NCI-H1105 treated with DMSO at 0.1 percent for 48 hours (cell line): ENCODE measurements around the gene CLEC9A.

ENCODE experiments used
- DNase-seq: peaks from one replicate; lab custom pipeline; 2025; lab: John Stamatoyannopoulos, UW

Gene CLEC9A

GRCh38 chr12:10111451-10111850 is 81.0 kb downstream of the CLEC9A start:
- no peak for DNase-seq

- DNase-seq = no peak
These were observed 82.6 kb downstream of the CLEC9A start for GRCh38 chr12:10113075-10113474.

- no peak for DNase-seq
These were observed 83.4 kb downstream of the CLEC9A start for GRCh38 chr12:10113920-10114319.

- DNase-seq = no peak
These were observed 84.8 kb downstream of the CLEC9A start for GRCh38 chr12:10115311-10115710.
